ENCODE data around the gene ETV1. TPM values are rescaled to one million over a fixed set of nuclear protein-coding genes. Genes with fewer than 3 reads are reported as not detected.

The ETV1 gene
- total and polyA plus RNA-seq, 2 of the 4 experiments (the other 2 are of a cell fraction): 8.6 to 21.1 TPM

- dilution Hi-C loops (cut with HindIII; ENCODE audit: low sequenced_read_pairs, unreplicated experiment) (no loop called here), in situ Hi-C loops (cut with MboI; ENCODE audit: low sequenced_read_pairs) (no loop called here), intact Hi-C loops (cut with micrococcal nuclease) (no loop called here)
- CTCF ChIA-PET: no interaction called here
- H3K36me3 ChIP-seq (ENCODE audit: control insufficient read depth, insufficient read depth, low read length): peaks cover 5% of the 10 kb centered on the region; the same call in 1 of the 2 replicates
- no peak overlapping the region for H4K91ac ChIP-seq (ENCODE audit: insufficient read depth, low read depth, low read length)
- WGBS, 2 experiments (ENCODE audit: extremely low coverage in 2 of 2, insufficient read length in 1 of 2): 84% methylated on average over 5 of the region's 8 CpGs; no CpG with 5 or more reads in 1 of the 2 experiments
- H2AFZ ChIP-seq (replicated peaks; ENCODE audit: low read length, poor library complexity): no peak overlapping the region
- H3K18ac ChIP-seq (ENCODE audit: low read depth, low read length): no peak overlapping the region
- no peak overlapping the region for H2BK15ac ChIP-seq (ENCODE audit: low read depth, low read length)
- no peak overlapping the region; the same call in 1 of the 2 replicates for H2BK20ac ChIP-seq (ENCODE audit: low read depth, low read length)
- TF ChIP-seq CHD1 (IDR thresholded peaks at IDR 0.05; ENCODE audit: low read depth, low read length): no peak
- no peak for TF ChIP-seq FOS (IDR thresholded peaks at IDR 0.05; ENCODE audit: low read depth, low read length)
- TF ChIP-seq NFE2L2 (IDR thresholded peaks at IDR 0.05; ENCODE audit: low read depth, low read length): no peak
- TF ChIP-seq RAD21 (IDR thresholded peaks at IDR 0.05; ENCODE audit: low read length): no peak
- TF ChIP-seq MAFK (IDR thresholded peaks at IDR 0.05; ENCODE audit: low read depth, low read length): no peak
- no peaks in the 10 kb centered on the region for H3K9me3 ChIP-seq (ENCODE audit: control insufficient read depth, insufficient read depth, low read length)
- ATAC-seq (ENCODE audit: low read depth): no peak
- no peak overlapping the region for H3K14ac ChIP-seq (replicated peaks; ENCODE audit: low read depth, low read length)
- no peaks in the 10 kb centered on the region for H4K20me1 ChIP-seq (ENCODE audit: insufficient read depth, low read length)
- no peak overlapping the region for H2AK5ac ChIP-seq (ENCODE audit: low read depth, low read length)
- H3K27me3 ChIP-seq (ENCODE audit: control insufficient read depth, insufficient read depth, low read length): no peaks in the 10 kb centered on the region
- H3K4ac ChIP-seq (ENCODE audit: low read depth, low read length): no peak overlapping the region
- H3K9ac ChIP-seq (ENCODE audit: low read depth, low read length): no peak overlapping the region
- H3K4me3 ChIP-seq (ENCODE audit: insufficient read depth, low read depth, low read length): no peak overlapping the region
- peaks cover 3% of the 10 kb centered on the region; the same call in 1 of the 2 replicates for H3K4me1 ChIP-seq (ENCODE audit: control insufficient read depth, insufficient read depth, low read length)
- POLR2A ChIA-PET (ENCODE audit: unreplicated experiment): no interaction called here
- no TSS peak for BruUV-seq (replicated peaks)
- peaks cover 3% of the 10 kb centered on the region for H3K9me1 ChIP-seq (ENCODE audit: insufficient read depth, low read length)
- no peak overlapping the region for H3K56ac ChIP-seq (ENCODE audit: extremely low read depth, insufficient read depth, low read length)
- no peak overlapping the region for H2BK5ac ChIP-seq (ENCODE audit: low read depth, low read length, poor library complexity, severe bottlenecking)
- H2BK120ac ChIP-seq (ENCODE audit: low read depth, low read length): no peak overlapping the region
- no peak overlapping the region for H4K5ac ChIP-seq (ENCODE audit: low read depth, low read length)
- DNase-seq: no peak
- no peaks in the 10 kb centered on the region for H3K79me1 ChIP-seq (ENCODE audit: low read depth in 1 of 2, low read length in 2 of 2)
- H3K4me2 ChIP-seq (ENCODE audit: low read depth, low read length): no peak overlapping the region
- H2AK9ac ChIP-seq (replicated peaks; ENCODE audit: low read depth, low read length, poor library complexity): no peak overlapping the region
- H3K27ac ChIP-seq (ENCODE audit: insufficient read depth, low read length): no peak overlapping the region
- H4K8ac ChIP-seq (ENCODE audit: low read depth in 2 of 2, low read length in 2 of 2): no peak overlapping the region
- no peak overlapping the region for H3K23ac ChIP-seq (ENCODE audit: low read depth, low read length)
Measured at GRCh38 chr7:13908667-13909397, 80.6 kb downstream of the ETV1 start.
